BE2C (cell line): Measurements from ENCODE around the gene RDH5.
"Not testable (repeated sequence)": the region's sequence is repeated elsewhere in the genome, so short reads cannot be mapped to it uniquely, and the experiment has no call there.

ENCODE experiments used
- DNase-seq: peaks from one replicate; pipeline ENCODE4 v3.0.0-alpha.2; 2020
- H3K27me3 ChIP-seq: fragments of 250-450 bp; sonication (Bioruptor Pico); 2 replicates; pipeline ENCODE4 v1.5.1; 2020; ENCODE audit warnings: mild to moderate bottlenecking
- H3K36me3 ChIP-seq: fragments of 250-450 bp; sonication (Bioruptor Pico); 2 replicates; pipeline ENCODE4 v1.5.1; 2020; ENCODE audit warnings: mild to moderate bottlenecking
- H3K4me1 ChIP-seq: fragments of 250-450 bp; sonication (Bioruptor Pico); 2 replicates; pipeline ENCODE4 v1.5.1; 2020
- H3K4me3 ChIP-seq: 2 replicates; pipeline ENCODE4 v1.5.1; 2011; ENCODE audit warnings: low read depth, low read length
- H3K9me3 ChIP-seq: fragments of 250-450 bp; sonication (Bioruptor Pico); 2 replicates; pipeline ENCODE4 v1.5.1; 2020
- CTCF ChIP-seq: IDR thresholded peaks from 2 replicates; pipeline ENCODE4 v1.5.1; 2012; ENCODE audit warnings: mild to moderate bottlenecking, low read depth, low read length

Gene RDH5

GRCh38 chr12:55755246-55755645 is 35.1 kb downstream of the RDH5 start:
- H3K4me3 ChIP-seq = no peak overlapping the region
- H3K9me3 ChIP-seq = no peaks in the 10 kb centered on the region
- H3K4me1 ChIP-seq = no peaks in the 10 kb centered on the region
- TF ChIP-seq CTCF = no peak
- DNase-seq = no peak
- H3K27me3 ChIP-seq = no peaks in the 10 kb centered on the region
- peaks cover 90% of the 10 kb centered on the region for H3K36me3 ChIP-seq

- Histone ChIP-seq H3K36me3 (peaks cover 80% of the 10 kb centered on the region), H3K4me1 (no peaks in the 10 kb centered on the region), H3K4me3 (no peak overlapping the region), H3K9me3 (no peaks in the 10 kb centered on the region), H3K27me3 (no peaks in the 10 kb centered on the region)
- no peak for TF ChIP-seq CTCF
- DNase-seq = no peak
Measured at GRCh38 chr12:55757701-55758100, 37.5 kb downstream of the RDH5 start.

GRCh38 chr12:55758575-55758974 is 38.4 kb downstream of the RDH5 start:
- not testable (repeated sequence) for H3K4me3 ChIP-seq, H3K4me1 ChIP-seq, H3K9me3 ChIP-seq, DNase-seq, H3K27me3 ChIP-seq
- H3K36me3 ChIP-seq = peaks cover 83% of the 10 kb centered on the region

- Histone ChIP-seq H3K4me1 (no peaks in the 10 kb centered on the region; the same call in 1 of the 2 replicates), H3K4me3 (no peak overlapping the region), H3K27me3 (no peaks in the 10 kb centered on the region), H3K9me3 (no peaks in the 10 kb centered on the region), H3K36me3 (peaks cover 76% of the 10 kb centered on the region)
- no peak for DNase-seq
- TF ChIP-seq CTCF = no peak
Measured at GRCh38 chr12:55760663-55761062, 40.5 kb downstream of the RDH5 start.

- Histone ChIP-seq H3K4me3 (no peak overlapping the region), H3K4me1 (no peaks in the 10 kb centered on the region; the same call in 1 of the 2 replicates), H3K9me3 (no peaks in the 10 kb centered on the region), H3K36me3 (peaks cover 65% of the 10 kb centered on the region), H3K27me3 (no peaks in the 10 kb centered on the region)
- TF ChIP-seq CTCF = no peak
- no peak for DNase-seq
Measured at GRCh38 chr12:55762646-55763045, 42.5 kb downstream of the RDH5 start.

GRCh38 chr12:55765736-55766290 is 45.6 kb downstream of the RDH5 start:
- no peak for DNase-seq
- Histone ChIP-seq H3K9me3 (no peaks in the 10 kb centered on the region), H3K4me3 (no peak overlapping the region), H3K27me3 (no peaks in the 10 kb centered on the region), H3K4me1 (no peaks in the 10 kb centered on the region; the same call in 1 of the 2 replicates), H3K36me3 (peaks cover 38% of the 10 kb centered on the region)
- TF ChIP-seq CTCF = no peak

- Histone ChIP-seq H3K4me3 (no peak overlapping the region), H3K36me3 (peaks cover 42% of the 10 kb centered on the region), H3K9me3 (no peaks in the 10 kb centered on the region), H3K4me1 (no peaks in the 10 kb centered on the region; the same call in 1 of the 2 replicates), H3K27me3 (no peaks in the 10 kb centered on the region)
- DNase-seq = no peak
- TF ChIP-seq CTCF = no peak
Measured at GRCh38 chr12:55767156-55767555, 47.0 kb downstream of the RDH5 start.
